A549 treated with Hydrocortisone at 1 μM for 4 hours (cell line): ENCODE results near the gene LGALS8. TPM values are rescaled to one million over a fixed set of nuclear protein-coding genes. Genes with fewer than 3 reads are reported as not detected.

Experiments used
- total RNA-seq: library from RNA; stranded (reverse); fragments of 200-300 nt; extraction: Qiagen RNA extraction; gene quantifications from 5 replicates; pipeline ENCODE4 v1.2.3, GENCODE V29; 2022

Gene LGALS8
- total RNA-seq: 27.9 to 48.0 TPM (median 30.4 TPM) in 5 replicates

GRCh38 chr1:236523704-236524141 lies at the start of gene LGALS8:
Gene LGALS8, plus strand, starts transcription at chr1:236523982. Its CDS starts 2,089 bp downstream, at chr1:236526071.

Other genes starting within 250 kb of the LGALS8 start
- 2.1 to 3.1 TPM (median 2.6 TPM) in 5 replicates for gene ERO1B, start 242.0 kb upstream of the LGALS8 start, total RNA-seq
- gene EDARADD, start 129.7 kb upstream of the LGALS8 start, total RNA-seq: 2.9 to 3.6 TPM (median 3.2 TPM) in 5 replicates
- gene HEATR1, start 80.5 kb downstream of the LGALS8 start, total RNA-seq: 24.0 to 29.7 TPM (median 25.4 TPM) in 5 replicates
- 0.01 to 0.15 TPM (median 0.06 TPM) in 4 of 5 replicates, not detected in the other for gene ACTN2, start 162.5 kb downstream of the LGALS8 start, total RNA-seq